HG03432 (cell line): ENCODE data around the gene RPEL1.
"Not testable (repeated sequence)": the region's sequence is repeated elsewhere in the genome, so short reads cannot be mapped to it uniquely, and the experiment has no call there.

ENCODE experiments used
- ATAC-seq: cut with Tn5 transposase; IDR thresholded peaks from one replicate; pipeline ENCODE4 v1.9.1; 2021; ENCODE audit warnings: mild to moderate bottlenecking, moderate library complexity; ENCODE audit not compliant: unreplicated experiment

RPEL1 gene

DNA sequence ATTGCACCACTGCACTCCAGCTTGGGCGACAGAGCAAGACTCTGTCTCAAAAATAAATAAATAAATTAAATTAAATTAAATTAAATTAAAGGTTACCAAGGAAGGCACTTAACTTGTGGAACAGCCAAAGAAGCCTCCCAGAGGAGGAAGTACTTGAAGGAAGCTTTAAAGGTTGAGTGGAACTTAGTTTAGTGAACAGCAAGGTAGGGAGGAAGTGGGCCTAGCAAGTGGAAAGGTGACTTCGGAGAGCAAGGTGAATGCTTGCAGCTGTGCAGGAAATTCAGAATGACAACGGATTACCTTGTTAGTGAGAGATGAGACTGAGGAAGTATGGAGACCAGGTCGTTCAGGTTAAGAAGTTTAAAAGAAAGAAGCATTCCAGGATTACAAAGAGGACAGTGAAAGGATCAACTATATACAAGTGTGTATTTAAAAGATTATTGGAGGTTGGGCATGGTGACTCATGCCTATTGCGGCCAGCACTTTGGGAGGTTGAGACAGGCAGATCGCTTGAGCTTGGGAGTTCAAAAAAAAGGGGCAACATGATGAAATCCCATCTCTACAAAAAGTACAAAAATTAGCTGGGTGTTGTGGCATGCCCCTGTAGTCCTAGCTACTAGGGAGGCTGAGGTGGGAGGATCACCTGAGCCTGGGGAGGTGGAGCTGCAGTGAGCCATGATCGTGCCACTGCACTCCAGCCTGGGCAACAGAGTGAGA is 12.8 kb upstream of the RPEL1 start:
- no peak for ATAC-seq

DNA sequence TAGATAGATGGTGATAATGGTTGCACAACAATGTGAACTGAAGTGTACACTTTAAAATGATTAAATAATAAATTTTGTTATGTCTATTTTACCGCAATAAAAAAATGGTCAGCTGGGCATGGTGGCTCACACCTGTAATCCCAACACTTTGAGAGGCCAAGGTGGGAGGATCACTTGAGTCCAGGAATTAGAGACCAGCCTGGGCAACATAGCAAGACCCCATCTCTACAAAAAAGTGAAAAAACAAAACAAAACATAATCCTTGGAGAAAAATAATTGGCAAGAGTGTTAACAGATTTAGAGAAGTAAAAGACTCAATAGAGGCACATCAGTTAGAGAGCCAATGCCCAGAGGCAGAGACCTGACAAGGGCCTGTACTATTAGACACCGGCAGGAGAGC is 9.9 kb upstream of the RPEL1 start:
- ATAC-seq, result no peak

DNA sequence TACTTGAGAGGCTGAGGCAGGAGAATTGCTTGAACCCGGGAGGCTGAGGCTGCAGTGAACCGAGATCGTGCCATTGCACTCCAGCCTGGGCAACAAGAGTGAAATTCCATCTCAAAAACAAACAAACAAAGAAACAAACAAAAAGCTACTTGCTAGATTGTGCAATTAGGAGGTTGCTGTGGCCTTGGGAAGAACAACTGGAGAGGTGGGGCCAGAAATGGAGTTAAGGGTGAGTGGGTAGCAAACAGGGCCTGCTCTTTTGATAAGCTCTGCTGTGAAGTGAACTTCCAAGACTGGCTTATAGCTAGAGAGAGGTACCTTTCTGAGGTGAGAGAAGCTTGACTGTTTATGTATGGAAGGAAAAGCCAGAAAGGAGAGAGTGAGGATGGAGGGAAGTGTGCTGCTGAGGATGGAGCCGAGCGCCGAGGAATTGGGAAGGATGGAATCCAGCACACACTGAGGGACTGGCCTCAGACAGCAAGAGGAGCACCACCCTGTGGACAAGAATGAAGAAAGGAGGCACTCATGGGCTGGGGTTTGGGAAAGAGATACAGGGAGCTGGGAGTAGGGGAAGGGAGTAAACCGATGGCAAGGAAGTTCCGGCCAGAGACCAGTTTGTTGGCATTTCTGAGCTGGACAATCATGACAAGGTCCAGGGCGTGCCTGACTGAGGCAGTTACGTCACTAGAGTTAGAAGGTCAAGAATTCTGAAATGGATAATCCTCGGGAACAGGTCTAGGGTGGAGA is 7.0 kb upstream of the RPEL1 start:
- no peak for ATAC-seq

DNA sequence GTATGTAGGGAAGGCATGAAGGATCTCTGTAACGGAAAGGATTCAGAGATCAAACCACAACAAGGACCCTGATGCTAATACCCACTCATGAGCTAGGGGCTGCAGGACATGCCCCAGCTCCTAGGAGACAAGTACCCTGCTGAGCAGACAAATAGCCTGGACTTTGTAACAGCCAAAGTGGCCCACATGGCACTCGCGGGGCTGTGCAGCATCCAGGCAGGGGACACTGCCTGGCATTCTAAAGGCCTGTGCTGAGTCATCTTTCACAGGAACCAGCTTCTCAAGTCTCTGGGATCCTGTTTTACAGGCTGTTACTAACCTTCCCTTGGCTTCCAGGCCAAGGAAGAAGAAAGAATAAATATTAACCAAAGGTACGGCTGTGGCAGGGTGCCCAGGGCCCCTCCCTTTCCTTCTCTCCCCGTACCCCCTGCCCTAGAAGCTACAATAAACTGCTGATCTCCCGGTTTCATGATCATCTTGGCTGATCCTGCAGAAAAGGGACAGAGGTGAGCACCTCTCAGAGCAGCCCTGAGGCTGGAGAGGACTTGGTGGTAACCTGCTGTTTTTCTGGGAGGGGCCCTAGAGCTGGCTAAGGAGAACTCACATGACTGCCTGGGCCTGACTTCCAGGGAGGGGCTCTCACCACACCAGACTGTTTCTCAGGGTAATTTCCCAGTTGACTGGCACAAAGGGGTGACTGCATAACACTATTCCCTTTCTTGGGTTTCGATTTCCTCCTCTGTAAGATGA is 4.2 kb upstream of the RPEL1 start:
- no peak for ATAC-seq

DNA sequence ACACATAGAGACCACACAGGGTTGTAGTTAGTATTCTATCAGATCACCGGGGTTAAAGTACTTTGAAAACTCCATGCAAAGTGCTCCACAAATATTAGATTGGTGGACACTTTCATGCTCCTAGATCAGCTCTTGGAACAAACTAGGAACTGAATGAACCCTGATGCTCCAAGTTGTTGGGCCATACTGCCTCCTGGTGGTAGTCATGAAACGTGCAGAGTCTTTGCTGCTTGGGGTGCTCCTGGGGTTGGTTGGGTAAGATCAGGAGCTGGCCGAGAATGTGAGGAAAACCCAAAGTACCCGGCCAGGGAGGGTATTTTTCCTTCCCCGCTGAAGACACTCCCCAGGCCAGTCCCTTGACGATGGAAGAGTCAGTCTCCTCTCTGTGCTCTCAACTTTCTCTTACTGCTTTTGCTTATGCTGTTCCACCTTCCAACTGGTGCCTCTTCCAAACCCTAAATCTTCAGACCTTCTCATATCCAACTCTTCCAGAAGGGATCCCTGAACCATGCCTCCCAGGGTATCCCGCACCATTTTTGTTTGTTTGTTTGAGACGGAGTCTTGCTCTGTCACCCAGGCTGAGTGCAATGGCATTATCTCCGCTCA is 918 bp upstream of the RPEL1 start:
- no peak for ATAC-seq

DNA sequence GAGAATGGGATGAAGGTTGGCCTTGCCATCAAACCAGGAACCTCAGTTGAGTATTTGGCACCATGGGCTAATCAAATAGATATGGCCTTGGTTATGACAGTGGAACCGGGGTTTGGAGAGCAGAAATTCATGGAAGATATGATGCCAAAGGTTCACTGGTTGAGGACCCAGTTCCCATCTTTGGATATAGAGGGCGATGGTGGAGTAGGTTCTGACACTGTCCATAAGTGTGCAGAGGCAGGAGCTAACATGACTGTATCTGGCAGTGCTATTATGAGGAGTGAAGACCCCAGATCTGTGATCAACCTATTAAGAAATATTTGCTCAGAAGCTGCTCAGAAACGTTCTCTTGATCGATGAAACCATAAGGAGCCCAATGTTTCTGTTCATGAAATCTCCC is 637 bp downstream of the RPEL1 start:
- no peak for ATAC-seq

DNA sequence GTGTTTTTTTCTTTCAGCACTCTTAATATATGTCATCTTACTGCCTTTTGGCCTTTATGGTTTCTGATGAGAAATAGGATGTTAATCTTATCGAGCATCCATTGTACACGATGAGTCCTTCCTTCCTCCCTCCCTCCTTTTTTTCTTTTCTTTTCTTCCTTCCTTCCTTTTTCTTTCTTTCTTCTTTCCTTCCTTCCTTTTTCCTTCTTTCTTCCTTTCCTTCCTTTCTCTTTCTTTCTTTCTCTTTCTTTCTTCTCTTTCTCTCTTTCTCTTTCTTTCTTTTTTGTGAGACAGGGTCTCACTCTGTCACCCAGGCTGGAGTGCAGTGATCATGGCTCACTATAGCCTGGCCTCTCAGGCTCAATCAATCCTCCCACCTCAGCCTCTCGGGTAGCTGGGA is 8.4 kb downstream of the RPEL1 start:
- ATAC-seq, result no peak

DNA sequence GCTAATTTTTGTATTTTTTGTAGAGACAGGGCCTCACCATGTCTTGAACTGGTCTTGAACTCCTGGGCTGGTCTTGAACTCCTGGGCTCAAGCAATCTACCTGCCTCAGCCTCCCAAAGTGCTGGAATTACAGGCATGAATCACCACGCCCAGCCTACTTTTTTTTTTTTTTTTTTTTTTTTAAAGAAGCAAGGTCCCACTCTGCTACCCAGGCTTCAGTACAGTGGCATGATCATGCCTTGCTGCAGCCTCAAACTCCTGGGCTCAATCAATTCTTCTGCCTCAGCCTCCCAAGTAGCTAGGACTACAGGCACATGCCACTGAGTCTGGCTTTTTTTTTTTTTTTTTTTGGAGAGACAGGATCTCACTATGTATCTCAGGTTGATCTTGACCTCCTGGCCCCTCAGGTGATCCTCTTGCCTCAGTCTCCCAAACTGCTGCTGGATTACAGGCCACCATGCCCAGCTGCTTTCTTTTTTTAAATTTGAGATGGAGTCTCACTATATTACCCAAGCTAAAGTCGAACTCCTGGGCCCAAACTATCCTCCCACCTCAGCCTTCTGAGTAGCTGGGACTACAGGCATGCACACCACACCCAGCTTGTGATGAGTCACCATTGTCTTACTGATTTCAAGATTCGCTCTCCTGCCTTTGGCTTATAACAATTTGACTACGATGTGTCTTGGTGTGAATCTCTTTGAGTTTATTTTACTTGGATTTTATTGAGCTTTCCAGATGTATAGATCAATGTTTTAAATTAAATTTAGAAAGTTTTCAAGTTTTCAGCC is 9.0 kb downstream of the RPEL1 start:
- ATAC-seq, result no peak

DNA sequence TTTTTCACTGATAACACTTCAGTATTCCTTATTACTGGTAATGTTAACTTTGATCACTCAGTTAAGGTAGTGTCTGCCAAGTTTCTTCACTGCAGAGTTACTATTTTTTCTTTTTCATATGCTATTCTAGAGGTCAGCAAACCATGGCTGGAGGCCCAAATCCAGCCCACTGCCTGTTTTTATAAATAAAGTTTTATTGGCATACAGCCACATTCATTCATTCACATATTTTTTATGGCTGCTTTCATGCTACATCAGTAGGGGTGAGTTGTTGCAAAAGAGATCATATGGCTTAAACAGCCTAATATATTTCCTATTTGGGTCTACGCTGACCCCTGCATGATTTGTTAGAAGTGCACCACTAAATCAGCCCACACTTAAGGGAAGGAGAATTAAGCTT is 10.9 kb downstream of the RPEL1 start:
- ATAC-seq, result no peak

DNA sequence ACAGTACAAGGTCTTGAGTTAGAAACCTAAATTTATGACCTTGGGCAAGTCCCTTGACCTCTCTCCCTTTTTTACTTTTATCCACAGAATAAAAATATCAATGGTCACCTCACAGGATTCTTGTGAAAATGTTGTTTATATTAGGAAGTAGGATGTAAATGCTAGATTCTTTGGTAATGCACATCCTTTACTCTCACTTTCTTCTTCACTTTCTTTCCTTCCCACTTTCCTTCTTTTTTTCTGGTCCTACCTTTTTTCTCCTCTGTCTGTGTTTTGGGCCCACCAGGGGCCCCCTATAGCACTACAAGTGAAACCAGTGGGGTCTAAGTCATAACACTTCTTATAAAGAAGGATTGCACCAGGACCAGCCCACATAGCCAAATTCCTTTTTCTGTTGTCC is 12.1 kb downstream of the RPEL1 start:
- no peak for ATAC-seq

DNA sequence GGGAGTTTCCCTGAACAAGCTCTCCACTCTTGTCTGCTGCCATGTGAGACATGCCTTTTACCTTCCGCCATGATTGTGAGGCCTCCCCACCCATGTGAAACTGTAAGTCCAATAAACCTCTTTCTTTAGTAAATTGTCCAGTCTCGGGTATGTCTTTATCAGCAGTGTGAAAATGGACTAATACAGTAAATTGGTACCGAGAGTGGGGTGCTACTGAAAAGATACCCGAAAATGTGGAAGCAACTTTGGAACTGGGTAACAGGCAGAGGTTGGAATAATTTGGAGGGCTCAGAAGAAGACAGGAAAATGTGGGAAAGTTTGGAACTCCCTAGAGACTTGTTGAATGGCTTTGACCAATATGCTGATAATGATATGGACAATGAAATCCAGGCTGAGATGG is 13.2 kb downstream of the RPEL1 start:
- ATAC-seq, result not testable (repeated sequence)

DNA sequence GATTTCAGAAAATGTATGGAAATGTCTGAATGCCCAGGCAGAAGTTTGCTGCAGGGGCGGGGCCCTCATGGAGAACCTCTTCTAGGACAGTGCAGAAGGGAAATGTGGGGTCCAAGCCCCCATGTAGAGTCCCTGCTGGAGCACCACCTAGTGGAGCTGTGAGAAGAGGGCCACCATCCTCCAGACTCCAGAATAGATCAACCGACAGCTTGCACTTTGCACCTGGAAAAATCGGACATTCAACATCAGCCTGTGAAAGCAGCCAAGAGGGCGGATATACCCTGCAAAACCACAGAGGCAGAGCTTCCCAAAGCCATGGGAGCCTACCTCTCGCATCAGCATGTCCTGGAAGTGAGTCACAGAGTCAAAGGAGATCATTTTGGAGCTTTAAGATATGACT is 14.3 kb downstream of the RPEL1 start:
- ATAC-seq, result no peak

DNA sequence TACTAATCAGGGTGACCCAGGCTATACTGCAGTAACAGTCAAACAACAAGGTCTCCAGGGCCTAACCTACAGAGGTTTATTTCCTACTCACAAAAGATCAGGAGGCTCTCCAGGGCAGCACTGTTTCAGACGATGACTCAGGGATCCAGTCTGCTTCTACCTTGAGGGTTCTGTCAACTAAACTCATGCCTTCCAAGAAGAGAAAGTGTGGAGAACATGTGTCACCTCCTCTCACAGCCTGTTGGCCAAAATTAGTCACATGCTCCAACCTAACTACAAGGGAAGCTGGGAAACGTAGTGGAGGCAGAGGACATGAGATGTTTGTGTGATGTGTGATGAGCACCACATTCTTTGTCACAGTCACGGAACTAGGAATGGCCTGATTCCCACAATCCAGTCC is 16.5 kb downstream of the RPEL1 start:
- no peak for ATAC-seq

DNA sequence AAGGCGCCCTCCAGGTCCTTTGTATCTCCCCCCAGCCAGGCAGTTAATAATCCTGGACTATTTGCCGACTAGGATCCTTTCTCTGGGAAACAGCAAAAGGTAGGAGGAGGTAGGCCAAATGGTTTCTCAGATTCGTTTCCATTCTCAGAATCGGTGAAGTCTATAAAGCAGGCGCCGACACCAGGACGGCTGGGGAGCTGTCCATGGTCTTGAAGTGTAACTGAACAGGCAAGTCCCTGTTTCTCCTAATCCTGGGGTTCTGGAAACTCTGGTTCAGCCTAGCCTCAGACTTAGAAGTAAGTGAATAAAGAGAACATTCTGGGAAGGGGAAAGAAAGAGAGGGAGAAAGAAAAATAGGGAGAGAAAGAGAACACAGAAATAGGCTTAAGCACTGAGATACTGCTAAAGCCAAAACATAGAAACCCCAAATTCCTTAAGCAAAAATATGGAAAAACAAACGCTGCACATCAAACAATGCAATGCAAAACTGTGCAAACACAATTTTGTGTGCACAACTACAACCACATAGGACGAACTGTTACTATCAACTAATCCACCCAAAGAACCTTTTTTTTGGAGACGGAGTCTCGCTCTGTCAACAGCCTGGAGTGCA is 20.1 kb downstream of the RPEL1 start:
- no peak for ATAC-seq

DNA sequence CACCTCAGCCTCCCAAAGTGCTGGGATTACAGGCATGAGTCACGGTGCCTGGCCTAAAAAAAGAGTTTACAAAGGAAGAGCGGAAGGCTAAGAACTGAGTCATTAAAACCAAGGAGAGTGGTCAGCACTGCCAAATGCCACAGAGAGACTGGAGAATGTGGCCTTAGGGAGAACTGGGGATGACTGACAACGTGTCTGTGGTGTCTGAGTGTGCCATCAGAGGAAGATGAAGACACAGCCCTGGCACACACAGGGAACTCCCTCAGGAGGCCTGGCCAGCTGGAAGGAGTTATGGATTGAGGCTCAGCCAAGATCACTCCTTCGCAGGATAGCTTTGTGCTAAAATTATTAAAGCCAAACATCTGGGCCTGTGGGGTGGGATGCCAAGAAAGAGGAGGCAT is 27.4 kb downstream of the RPEL1 start:
- ATAC-seq, result no peak

DNA sequence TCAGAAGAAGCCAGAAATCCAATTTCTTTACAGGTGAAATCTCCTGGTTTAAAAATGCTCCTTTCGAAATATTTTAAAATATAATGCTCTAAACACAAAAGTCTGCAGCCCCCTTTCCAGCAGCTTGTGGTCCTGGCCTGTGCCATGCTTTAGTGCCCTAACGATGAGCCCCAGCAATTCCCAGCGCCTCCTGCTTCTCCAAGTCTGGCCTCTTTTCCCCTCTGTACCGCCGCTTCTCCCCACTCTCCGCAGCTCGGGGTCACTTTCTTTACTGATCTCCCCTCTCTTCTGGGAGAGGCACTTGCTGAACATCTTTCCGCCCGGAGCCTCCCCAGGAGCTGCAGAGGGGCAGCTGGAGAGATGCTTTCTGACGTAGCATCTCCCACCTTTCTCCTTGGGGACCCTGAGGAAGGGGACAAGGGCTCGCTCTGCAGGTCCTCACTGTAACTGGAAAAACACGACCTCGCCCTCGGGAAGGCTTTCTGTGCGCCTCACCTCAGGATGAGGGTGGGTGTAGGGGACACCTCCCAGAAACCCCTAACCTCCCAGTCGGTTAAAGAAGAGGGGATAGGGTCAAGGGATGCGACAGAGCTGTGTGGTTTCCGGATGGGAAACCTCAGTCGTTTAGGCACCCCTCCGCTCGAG is 30.7 kb downstream of the RPEL1 start:
- no peak for ATAC-seq

DNA sequence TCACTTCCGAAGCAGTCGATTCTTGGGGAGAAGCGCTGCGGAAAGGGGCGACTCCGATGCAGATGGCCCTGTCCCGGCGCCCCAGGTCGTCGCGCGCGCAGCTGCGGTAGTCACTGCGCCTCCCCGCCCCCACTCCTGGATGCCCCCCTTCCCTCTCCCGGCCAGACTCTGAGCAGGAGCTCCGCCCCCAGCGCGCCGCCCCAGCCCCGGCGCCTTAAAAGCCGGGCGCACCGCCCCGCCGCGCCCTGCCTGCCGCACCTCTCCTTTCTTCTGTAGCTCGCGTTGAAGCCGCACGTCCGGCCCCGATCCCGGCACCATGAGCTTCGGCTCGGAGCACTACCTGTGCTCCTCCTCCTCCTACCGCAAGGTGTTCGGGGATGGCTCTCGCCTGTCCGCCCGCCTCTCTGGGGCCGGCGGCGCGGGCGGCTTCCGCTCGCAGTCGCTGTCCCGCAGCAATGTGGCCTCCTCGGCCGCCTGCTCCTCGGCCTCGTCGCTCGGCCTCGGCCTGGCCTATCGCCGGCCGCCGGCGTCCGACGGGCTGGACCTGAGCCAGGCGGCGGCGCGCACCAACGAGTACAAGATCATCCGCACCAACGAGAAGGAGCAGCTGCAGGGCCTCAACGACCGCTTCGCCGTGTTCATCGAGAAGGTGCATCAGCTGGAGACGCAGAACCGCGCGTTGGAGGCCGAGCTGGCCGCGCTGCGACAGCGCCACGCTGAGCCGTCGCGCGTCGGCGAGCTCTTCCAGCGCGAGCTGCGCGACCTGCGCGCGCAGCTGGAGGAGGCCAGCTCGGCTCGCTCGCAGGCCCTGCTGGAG is 31.4 kb downstream of the RPEL1 start, which contains the start of gene INA:
INA (plus strand) TSS at position 243 of the 817 bp plus-strand sequence; CDS start at position 317, 74 bp downstream.
- no peak for ATAC-seq

DNA sequence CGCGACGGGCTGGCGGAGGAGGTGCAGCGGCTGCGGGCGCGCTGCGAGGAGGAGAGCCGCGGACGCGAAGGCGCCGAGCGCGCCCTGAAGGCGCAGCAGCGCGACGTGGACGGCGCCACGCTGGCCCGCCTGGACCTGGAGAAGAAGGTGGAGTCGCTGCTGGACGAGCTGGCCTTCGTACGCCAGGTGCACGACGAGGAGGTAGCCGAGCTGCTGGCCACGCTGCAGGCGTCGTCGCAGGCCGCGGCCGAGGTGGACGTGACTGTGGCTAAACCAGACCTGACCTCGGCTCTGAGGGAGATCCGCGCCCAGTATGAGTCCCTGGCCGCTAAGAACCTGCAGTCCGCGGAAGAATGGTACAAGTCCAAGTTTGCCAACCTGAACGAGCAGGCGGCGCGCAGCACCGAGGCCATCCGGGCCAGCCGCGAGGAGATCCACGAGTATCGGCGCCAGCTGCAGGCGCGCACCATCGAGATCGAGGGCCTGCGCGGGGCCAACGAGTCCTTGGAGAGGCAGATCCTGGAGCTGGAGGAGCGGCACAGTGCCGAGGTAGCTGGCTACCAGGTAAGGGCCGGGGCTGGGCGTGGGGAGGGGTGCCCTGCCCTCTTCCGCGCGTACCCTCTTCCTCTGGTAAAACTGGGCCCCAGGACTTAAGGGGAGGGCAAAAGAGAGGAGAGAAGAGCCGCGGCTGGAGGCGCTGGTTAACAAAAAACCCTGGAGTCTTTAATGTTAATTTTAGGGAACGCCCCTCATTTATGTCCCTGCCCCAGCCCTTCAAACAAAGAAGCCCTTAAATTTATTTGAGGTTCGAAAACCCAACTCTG is 32.2 kb downstream of the RPEL1 start:
- no peak for ATAC-seq
